Measurements from ENCODE around the gene CACNA1C. TPM values are rescaled to one million over a fixed set of nuclear protein-coding genes. Genes with fewer than 3 reads are reported as not detected.

Gene CACNA1C
- total and polyA plus RNA-seq, 10 of the 15 experiments (the other 5 are each of a cell fraction or from before 2014, with no cell fraction given), result under 0.01 to 0.15 (median 0.09) TPM; not detected in 5

DNA sequence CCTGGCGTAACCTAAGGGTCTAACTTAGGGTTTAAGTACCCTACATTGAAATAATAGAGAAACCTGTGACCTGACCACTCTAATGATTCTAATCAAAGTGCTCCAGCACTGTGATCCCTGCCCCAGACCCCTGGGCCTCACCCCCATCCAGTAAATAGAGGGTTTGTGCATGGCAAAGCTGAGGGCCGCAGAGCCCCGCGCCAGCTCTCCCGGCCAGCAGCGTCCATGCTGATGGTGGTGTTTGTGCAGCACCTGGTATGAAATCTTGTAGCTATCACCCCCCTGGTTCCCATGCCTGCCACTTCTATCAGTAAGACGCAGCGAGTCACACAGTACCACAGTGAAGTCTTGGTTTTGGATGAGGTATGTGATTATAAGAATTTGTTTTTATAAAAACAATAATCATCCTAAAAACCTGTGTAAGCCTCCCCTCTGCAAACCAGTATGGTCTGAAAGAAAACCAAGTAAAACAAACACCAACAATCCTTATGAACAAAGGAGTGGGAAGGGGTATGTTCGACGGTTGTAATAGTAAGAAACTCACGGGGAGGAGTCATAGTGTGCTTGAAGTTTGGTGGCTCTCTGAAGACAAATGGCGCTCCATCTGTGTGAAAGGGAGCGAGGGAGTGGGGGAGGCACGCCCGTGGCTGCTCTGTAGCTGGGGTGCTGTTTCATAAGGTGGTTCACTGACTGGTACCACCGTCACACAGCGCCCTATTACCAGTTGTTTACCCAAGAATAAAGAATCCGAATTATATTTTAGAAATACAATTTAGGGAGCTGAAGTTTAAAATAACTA, 156.2 kb downstream of the CACNA1C start:
- Histone ChIP-seq H3K9ac (ENCODE audit: control insufficient read depth, insufficient read depth, low read length) (no peak overlapping the region), H3K27ac (ENCODE audit: control insufficient read depth, insufficient read depth) (no peak overlapping the region), H3K4me2 (ENCODE audit: control insufficient read depth, insufficient read depth) (no peak overlapping the region), H3K9me3 (replicated peaks; ENCODE audit: control insufficient read depth, insufficient read depth, low read length) (no peaks in the 10 kb centered on the region), H2AFZ (ENCODE audit: control insufficient read depth, low read depth, low read length) (no peak overlapping the region), H3K4me1 (ENCODE audit: control insufficient read depth, insufficient read depth, low read length) (no peaks in the 10 kb centered on the region), H3K79me2 (ENCODE audit: control insufficient read depth, insufficient read depth, low read length) (no peaks in the 10 kb centered on the region), H3K4me3 (no peak overlapping the region), H4K20me1 (ENCODE audit: control insufficient read depth, insufficient read depth) (no peaks in the 10 kb centered on the region), H3K36me3 (ENCODE audit: control insufficient read depth in 2 of 2, insufficient read depth in 2 of 2, low read length in 1 of 2) (no peaks in the 10 kb centered on the region), H3K27me3 (replicated peaks in 1 of 2; ENCODE audit: control insufficient read depth in 2 of 2, insufficient read depth in 2 of 2, low read length in 1 of 2) (no peaks in the 10 kb centered on the region; a peak in 2 of 4 replicates)
- FAIRE-seq (no peak), ATAC-seq (no peak), DNase-seq (ENCODE audit: low read depth, low spot score) (no peak)
- no TSS peak for BruUV-seq (replicated peaks)
- ChIA-PET RAD21 (ENCODE audit: unreplicated experiment) (no interaction called here), CTCF (no interaction called here), SMC1A (ENCODE audit: uncharacterized antibody, unreplicated experiment) (no interaction called here), POLR2A (no interaction called here)
- WGBS (ENCODE audit: insufficient coverage, insufficient replicate concordance, low lambda C conversion rate, missing lambda C conversion rate), result 63% methylated on average over 17 of the region's 18 CpGs
- in situ Hi-C loops (cut with MboI), result no loop called here
- intact Hi-C loops (cut with micrococcal nuclease; ENCODE audit: unreplicated experiment), result no loop called here
- TF ChIP-seq EZH2 (IDR thresholded peaks at IDR 0.05; ENCODE audit: borderline replicate concordance, control insufficient read depth, low read depth, low read length) (no peak), RCOR1 (conservative IDR thresholded peaks at IDR 0.05; ENCODE audit: low read depth, low read length) (no peak), ZZZ3 (IDR thresholded peaks at IDR 0.05; ENCODE audit: control insufficient read depth, insufficient read length, low read depth) (no peak), FOXK2 (IDR thresholded peaks at IDR 0.05) (no peak)

DNA sequence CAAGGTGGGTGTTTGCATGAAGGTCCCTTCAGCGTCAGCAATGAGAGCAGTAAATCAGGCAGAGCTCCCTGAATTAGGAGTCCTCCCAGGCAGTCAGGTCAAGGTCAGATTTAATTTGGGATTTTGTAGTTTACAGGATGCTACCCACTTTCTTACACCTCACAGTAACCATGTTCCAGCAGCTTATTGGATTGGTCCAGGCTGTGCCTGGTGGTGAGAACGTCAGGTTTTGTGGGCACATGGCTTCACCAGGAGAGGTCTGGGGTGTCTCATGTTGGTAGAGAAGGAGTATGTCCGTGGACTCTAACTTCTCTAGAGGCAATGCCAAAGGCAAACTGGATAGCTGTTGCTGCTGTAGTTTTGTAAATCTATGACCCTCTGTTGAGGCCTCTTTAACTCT, 158.3 kb downstream of the CACNA1C start:
- Histone ChIP-seq H3K27ac (ENCODE audit: control insufficient read depth, insufficient read depth) (no peak overlapping the region), H3K36me3 (ENCODE audit: control insufficient read depth in 2 of 2, insufficient read depth in 2 of 2, low read length in 1 of 2) (no peaks in the 10 kb centered on the region), H3K9ac (ENCODE audit: control insufficient read depth, insufficient read depth, low read length) (no peak overlapping the region), H3K4me1 (ENCODE audit: control insufficient read depth, insufficient read depth, low read length) (no peaks in the 10 kb centered on the region), H2AFZ (ENCODE audit: control insufficient read depth, low read depth, low read length) (no peak overlapping the region), H3K4me2 (ENCODE audit: control insufficient read depth, insufficient read depth) (no peak overlapping the region), H3K9me3 (replicated peaks; ENCODE audit: control insufficient read depth, insufficient read depth, low read length) (no peaks in the 10 kb centered on the region), H3K4me3 (no peak overlapping the region), H3K79me2 (ENCODE audit: control insufficient read depth, insufficient read depth, low read length) (no peaks in the 10 kb centered on the region), H4K20me1 (ENCODE audit: control insufficient read depth, insufficient read depth) (no peaks in the 10 kb centered on the region), H3K27me3 (replicated peaks in 1 of 2; ENCODE audit: control insufficient read depth in 2 of 2, insufficient read depth in 2 of 2, low read length in 1 of 2) (no peaks in the 10 kb centered on the region; a peak in 2 of 4 replicates)
- intact Hi-C loops (cut with micrococcal nuclease; ENCODE audit: unreplicated experiment) (no loop called here), in situ Hi-C loops (cut with MboI) (no loop called here)
- BruUV-seq (replicated peaks), result no TSS peak
- SMC1A ChIA-PET (ENCODE audit: uncharacterized antibody, unreplicated experiment), result no interaction called here
- POLR2A ChIA-PET, result no interaction called here
- no peak for ATAC-seq
- CTCF ChIA-PET, result no interaction called here
- DNase-seq (ENCODE audit: low read depth, low spot score), result no peak
- RAD21 ChIA-PET (ENCODE audit: unreplicated experiment), result no interaction called here
- 7% methylated on average over 3 of the region's 3 CpGs for WGBS (ENCODE audit: insufficient coverage, insufficient replicate concordance, low lambda C conversion rate, missing lambda C conversion rate)
- FAIRE-seq, result no peak
- TF ChIP-seq, protein P1, sequence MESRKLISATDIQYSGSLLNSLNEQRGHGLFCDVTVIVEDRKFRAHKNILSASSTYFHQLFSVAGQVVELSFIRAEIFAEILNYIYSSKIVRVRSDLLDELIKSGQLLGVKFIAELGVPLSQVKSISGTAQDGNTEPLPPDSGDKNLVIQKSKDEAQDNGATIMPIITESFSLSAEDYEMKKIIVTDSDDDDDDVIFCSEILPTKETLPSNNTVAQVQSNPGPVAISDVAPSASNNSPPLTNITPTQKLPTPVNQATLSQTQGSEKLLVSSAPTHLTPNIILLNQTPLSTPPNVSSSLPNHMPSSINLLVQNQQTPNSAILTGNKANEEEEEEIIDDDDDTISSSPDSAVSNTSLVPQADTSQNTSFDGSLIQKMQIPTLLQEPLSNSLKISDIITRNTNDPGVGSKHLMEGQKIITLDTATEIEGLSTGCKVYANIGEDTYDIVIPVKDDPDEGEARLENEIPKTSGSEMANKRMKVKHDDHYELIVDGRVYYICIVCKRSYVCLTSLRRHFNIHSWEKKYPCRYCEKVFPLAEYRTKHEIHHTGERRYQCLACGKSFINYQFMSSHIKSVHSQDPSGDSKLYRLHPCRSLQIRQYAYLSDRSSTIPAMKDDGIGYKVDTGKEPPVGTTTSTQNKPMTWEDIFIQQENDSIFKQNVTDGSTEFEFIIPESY (IDR thresholded peaks at IDR 0.05), result no peak
- TF ChIP-seq WRNIP1 (IDR thresholded peaks at IDR 0.05; ENCODE audit: borderline replicate concordance, low read depth, low read length), result no peak
- TF ChIP-seq HCFC1 (IDR thresholded peaks at IDR 0.05; ENCODE audit: low read length), result no peak
- no peak for TF ChIP-seq ATF7 (IDR thresholded peaks at IDR 0.05; ENCODE audit: low read depth)
- TF ChIP-seq, protein P2, sequence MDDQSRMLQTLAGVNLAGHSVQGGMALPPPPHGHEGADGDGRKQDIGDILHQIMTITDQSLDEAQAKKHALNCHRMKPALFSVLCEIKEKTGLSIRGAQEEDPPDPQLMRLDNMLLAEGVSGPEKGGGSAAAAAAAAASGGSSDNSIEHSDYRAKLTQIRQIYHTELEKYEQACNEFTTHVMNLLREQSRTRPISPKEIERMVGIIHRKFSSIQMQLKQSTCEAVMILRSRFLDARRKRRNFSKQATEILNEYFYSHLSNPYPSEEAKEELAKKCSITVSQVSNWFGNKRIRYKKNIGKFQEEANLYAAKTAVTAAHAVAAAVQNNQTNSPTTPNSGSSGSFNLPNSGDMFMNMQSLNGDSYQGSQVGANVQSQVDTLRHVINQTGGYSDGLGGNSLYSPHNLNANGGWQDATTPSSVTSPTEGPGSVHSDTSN (IDR thresholded peaks at IDR 0.05; ENCODE audit: insufficient replicate concordance, low read depth, low read length), result no peak
- TF ChIP-seq EGR1 (IDR thresholded peaks at IDR 0.05; ENCODE audit: borderline replicate concordance in 1 of 2, low read depth in 2 of 2, low read length in 2 of 2), result no peak
- no peak for TF ChIP-seq IKZF2 (IDR thresholded peaks at IDR 0.05)
- TF ChIP-seq, protein P3, sequence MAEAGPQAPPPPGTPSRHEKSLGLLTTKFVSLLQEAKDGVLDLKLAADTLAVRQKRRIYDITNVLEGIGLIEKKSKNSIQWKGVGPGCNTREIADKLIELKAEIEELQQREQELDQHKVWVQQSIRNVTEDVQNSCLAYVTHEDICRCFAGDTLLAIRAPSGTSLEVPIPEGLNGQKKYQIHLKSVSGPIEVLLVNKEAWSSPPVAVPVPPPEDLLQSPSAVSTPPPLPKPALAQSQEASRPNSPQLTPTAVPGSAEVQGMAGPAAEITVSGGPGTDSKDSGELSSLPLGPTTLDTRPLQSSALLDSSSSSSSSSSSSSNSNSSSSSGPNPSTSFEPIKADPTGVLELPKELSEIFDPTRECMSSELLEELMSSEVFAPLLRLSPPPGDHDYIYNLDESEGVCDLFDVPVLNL (IDR thresholded peaks at IDR 0.05; ENCODE audit: low read depth, low read length), result no peak

All from GM12878 (cell line).